GM19455 (cell line): ENCODE results near the gene SCAF11.

Source experiments
- ATAC-seq: cut with Tn5 transposase; IDR thresholded peaks from one replicate; pipeline ENCODE4 v1.9.1; 2021; ENCODE audit not compliant: unreplicated experiment

SCAF11 gene

GRCh38 chr12:45980540-45980939, 9.8 kb downstream of the SCAF11 start:
- no peak for ATAC-seq

- no peak for ATAC-seq
These were observed 12.3 kb downstream of the SCAF11 start for GRCh38 chr12:45978108-45978507.

DNA sequence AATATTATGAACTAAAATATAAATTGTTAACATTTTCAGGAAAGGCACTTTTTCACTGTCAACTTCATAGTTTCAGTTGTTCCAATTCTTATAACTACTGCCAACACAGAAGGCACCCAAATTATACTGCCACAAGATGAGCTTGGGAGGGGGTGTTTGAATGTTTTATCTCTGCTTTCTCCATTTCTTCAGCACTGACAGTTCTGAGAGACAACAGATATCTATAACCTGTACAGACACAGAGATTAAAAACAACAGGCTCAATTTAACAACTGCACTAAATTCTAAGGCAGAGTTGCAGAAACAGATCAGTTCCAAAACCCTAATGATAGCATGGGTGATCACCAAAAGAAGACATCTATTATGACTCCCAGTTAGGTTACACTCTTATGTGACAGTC, 12.8 kb downstream of the SCAF11 start:
- ATAC-seq, result no peak

DNA sequence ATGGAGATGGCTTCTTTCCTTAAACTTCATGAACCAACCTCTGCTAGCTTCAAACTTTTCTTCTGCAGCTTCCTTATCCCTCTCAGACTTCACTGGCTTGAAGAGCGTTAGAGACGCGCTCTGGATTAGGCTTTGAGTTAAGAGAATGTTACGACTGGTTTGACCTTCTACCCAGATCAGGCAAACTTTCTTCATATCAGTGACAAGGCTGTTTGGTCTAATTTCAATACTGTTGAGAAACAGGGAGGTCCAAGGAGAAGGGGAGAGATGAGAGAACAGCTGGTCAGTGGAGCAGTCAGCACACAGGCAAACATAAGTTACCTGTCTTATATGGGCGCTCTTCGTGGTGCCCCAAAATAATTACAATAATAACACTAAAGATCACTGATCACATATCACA, 14.9 kb downstream of the SCAF11 start:
- ATAC-seq, result no peak

DNA sequence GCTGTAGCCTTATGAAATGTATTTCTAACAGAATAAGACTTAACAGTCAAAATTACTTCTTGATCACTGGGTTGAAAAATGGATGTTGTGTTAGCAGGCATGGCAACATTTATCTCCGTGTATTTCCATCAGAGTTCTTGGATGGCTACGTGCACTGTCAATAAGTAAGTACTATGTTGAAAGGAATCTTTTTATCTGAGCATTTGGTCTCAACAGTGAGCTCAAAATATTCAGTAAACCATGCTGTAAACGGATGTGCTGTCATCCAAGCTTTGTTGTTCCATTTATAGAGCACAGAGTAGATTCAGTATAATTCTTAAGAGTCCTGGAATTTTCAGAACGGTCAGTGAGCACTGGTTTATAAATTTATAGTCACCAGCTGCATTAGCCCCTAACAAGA, 15.5 kb downstream of the SCAF11 start:
- no peak for ATAC-seq

- no peak for ATAC-seq
These were observed 16.1 kb downstream of the SCAF11 start for GRCh38 chr12:45974171-45974719.

DNA sequence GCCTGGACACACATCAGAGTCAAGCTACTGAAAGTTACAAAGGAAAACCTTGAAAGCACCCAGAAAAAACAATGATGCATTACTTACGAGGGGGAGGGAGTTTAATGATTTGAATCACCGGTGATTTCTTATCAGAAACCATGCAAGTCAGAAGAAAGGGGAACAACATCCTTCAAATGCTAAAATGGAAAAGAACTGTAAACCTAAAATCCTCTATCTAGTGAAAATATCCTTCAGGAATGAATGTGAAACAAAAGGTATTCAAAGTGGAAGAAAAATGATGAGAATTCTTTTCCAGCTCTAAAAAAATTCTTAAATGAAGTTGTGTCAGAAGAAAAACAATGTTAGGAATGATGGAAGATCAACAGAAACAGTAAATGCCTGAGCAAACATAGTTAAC, 16.8 kb downstream of the SCAF11 start:
- no peak for ATAC-seq

- no peak for ATAC-seq
These were observed 20.0 kb downstream of the SCAF11 start for GRCh38 chr12:45970391-45970790.

GRCh38 chr12:45969084-45969483, 21.3 kb downstream of the SCAF11 start:
- ATAC-seq, result no peak

DNA sequence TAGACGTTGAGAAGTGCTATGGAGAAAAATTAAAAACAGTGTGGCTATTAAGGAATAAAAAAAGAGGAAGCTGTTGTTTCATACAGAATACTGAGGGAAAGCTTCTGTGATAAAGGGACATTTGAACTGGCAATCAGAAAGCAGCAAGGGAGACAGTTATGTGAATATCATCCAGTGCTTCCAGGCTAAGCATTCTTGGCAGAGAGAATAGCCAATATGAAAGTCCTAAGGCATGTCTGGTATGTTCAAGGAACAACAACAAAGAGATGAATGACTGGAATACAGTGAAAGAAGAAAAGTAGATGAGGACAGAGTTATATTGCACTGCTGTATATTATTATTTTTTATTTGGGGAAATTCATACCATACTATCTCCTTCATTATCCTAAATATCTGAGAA, 23.9 kb downstream of the SCAF11 start:
- ATAC-seq, result no peak

- no peak for ATAC-seq
These were observed 27.6 kb downstream of the SCAF11 start for GRCh38 chr12:45962553-45963325.

GRCh38 chr12:45959728-45960127, 30.6 kb downstream of the SCAF11 start:
- no peak for ATAC-seq

- ATAC-seq, result no peak
These were observed 31.3 kb downstream of the SCAF11 start for GRCh38 chr12:45959025-45959424.

- no peak for ATAC-seq
These were observed 41.8 kb downstream of the SCAF11 start for GRCh38 chr12:45948546-45948945.

DNA sequence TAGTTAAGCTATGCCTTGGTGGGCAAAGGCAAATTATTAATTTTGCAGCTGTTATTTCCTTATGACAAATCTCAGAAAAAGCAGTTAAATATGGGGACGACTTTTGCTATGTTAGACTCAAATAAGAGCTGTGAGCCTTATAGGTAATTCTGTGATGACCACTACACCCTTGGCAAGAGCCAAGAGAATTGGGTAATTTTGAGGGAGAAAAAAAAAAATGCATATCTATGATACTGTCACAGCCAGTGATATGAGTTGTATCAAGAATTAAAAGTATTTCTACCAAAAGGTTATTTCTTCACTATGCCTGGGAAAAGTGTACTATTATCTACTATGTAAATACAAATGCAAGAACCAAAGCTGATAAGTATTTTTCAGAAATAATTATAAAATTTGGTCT, 43.9 kb downstream of the SCAF11 start:
- no peak for ATAC-seq

- ATAC-seq, result no peak
These were observed 45.6 kb downstream of the SCAF11 start for GRCh38 chr12:45944771-45945170.

DNA sequence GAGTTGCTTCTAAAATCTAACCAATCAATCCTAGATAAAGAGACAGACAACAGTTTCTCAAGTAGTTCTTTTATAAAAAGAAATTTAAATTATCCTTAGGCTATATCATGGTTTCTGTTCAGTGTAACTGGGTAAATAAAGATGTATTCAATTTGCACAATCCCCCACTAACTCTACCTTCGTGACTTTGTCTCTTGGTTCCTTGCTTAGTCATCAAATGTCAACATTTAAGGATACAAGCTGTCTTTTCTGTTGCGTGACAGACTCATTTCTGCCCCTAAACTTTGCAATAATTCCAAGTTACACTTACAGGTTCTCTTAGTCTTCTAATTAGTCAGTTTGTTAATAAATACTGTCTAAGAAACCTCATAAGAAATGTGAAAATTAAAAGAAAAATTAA, 50.6 kb downstream of the SCAF11 start:
- ATAC-seq, result no peak

- ATAC-seq, result no peak
These were observed 51.8 kb downstream of the SCAF11 start for GRCh38 chr12:45938566-45938965.

GRCh38 chr12:45934956-45935355, 55.4 kb downstream of the SCAF11 start:
- no peak for ATAC-seq

- ATAC-seq, result no peak
These were observed 56.9 kb downstream of the SCAF11 start for GRCh38 chr12:45933504-45933903.

DNA sequence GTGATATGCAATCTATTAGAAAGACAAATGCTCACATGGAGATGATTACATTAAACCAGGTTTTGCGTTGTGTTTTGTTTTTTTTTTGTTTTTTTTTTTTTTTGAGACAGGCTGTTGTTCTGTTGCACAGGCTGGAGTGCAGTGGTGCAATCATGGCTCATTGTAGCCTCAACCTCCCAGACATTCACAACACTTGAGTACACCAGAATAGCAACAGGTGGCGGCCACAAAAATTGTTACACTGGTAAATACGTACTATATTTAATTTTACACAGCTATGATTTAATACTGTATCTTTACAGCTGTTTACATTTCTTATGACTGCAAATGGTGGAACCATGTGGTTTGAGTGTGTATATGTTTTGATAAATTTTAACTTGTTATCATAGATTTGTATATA, 60.0 kb downstream of the SCAF11 start:
- ATAC-seq, result no peak

DNA sequence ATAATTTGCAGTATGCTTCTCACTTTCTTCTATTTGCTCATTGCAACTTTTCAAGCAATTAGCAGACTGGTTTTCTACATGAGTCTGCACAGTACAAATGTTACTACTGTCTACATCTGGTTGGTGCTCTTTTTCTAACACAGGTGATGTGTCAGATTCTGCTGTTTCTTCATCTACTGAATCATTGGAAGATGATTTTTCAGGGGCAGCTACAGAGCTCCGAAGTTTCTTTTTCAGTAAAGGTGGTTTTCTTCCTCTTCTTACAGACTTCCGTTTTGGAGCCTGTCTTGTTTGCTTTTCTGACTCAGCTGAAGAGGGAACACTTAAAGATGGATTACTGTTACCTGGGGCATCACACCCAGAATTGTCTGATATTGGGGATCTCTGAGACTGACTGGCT, 62.1 kb downstream of the SCAF11 start:
- no peak for ATAC-seq

- ATAC-seq, result no peak
These were observed 71.6 kb downstream of the SCAF11 start for GRCh38 chr12:45918818-45919217.
